ENCODE data around the gene LAMTOR4.

Gene LAMTOR4

DNA sequence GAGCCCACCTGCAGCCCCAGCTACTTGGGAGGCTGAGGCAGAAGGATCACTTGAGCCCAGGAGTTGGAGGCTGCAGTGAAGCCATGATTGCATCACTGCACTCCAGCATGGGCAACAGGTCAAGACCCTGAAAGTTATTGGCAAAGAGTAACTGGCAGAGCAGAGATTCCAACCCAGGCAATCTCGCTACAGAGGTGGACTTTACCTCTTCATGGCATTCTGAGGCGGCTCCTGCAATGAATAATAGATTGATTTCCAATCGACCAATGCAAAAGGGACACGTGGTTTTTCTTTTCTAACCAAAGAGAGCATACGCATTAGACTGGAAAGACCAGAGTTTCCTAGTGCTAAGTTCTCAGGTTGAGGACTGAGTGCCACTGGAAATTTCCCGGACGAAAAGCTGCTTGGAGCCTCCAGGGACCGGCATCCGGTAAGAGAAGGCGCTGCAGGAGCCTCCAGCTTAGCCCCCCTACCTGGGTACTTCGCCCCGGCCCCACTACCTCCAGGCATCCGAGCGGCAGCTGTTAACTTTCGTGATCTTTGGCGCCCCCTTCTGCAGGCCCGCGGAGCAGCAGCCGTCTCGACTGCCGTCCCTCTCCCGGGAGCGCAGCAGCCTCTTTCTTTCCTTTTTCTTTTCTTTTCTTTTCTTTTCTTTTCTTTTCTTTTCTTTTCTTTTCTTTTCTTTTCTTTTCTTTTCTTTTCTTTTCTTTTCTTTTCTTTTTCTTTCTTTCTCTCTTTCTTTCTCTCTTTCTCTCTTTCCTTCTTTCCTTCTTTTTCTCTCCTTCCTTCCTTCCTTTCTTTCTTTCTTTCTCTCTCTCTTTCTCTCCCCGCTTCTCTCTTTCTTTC, 17.9 kb upstream of the LAMTOR4 start:
- Histone ChIP-seq H3K4me3 (ENCODE audit: low read length) (peak overlapping the region; percentile 68), H3K9ac (ENCODE audit: low read length) (peak overlapping the region; percentile 43), H3K36me3 (replicated peaks; ENCODE audit: low read depth, low read length) (no peaks in the 10 kb centered on the region)

GRCh38 chr7:100132126-100132525, 16.6 kb upstream of the LAMTOR4 start:
- H3K4me2 ChIP-seq (ENCODE audit: low read length), result no peak overlapping the region
- peaks cover 4% of the 10 kb centered on the region; the same call in 1 of the 2 replicates for H3K79me2 ChIP-seq (ENCODE audit: low read length)

More for the DNA sequence above, 17.9 kb upstream of the LAMTOR4 start:
- H2AFZ ChIP-seq (ENCODE audit: low read depth, low read length), result peak overlapping the region; percentile 87; the same call in 1 of the 2 replicates
- no peaks in the 10 kb centered on the region for H3K9me3 ChIP-seq (ENCODE audit: insufficient read depth, low read length)
- no peaks in the 10 kb centered on the region for H3K27me3 ChIP-seq (ENCODE audit: low read depth, low read length)
- H3K4me1 ChIP-seq (ENCODE audit: low read length), result peaks cover 13% of the 10 kb centered on the region
- no peak overlapping the region for H3K27ac ChIP-seq (ENCODE audit: low read length)
- H3K4me2 ChIP-seq (ENCODE audit: low read length), result peak overlapping the region; percentile 84
- H4K20me1 ChIP-seq (ENCODE audit: insufficient read depth, low read length), result no peaks in the 10 kb centered on the region
- peaks cover 12% of the 10 kb centered on the region for H3K79me2 ChIP-seq (ENCODE audit: low read length)
- TF ChIP-seq, protein P1, sequence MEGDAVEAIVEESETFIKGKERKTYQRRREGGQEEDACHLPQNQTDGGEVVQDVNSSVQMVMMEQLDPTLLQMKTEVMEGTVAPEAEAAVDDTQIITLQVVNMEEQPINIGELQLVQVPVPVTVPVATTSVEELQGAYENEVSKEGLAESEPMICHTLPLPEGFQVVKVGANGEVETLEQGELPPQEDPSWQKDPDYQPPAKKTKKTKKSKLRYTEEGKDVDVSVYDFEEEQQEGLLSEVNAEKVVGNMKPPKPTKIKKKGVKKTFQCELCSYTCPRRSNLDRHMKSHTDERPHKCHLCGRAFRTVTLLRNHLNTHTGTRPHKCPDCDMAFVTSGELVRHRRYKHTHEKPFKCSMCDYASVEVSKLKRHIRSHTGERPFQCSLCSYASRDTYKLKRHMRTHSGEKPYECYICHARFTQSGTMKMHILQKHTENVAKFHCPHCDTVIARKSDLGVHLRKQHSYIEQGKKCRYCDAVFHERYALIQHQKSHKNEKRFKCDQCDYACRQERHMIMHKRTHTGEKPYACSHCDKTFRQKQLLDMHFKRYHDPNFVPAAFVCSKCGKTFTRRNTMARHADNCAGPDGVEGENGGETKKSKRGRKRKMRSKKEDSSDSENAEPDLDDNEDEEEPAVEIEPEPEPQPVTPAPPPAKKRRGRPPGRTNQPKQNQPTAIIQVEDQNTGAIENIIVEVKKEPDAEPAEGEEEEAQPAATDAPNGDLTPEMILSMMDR (IDR thresholded peaks at IDR 0.05; ENCODE audit: low read depth, low read length), result peak; percentile 70
- TF ChIP-seq EZH2phosphoT487 (IDR thresholded peaks at IDR 0.05; ENCODE audit: low read depth), result no peak

GRCh38 chr7:100132697-100133151, 16.0 kb upstream of the LAMTOR4 start:
- H3K4me1 ChIP-seq (ENCODE audit: low read length), result peaks cover 14% of the 10 kb centered on the region
- H3K79me2 ChIP-seq (ENCODE audit: low read length), result peaks cover 4% of the 10 kb centered on the region; the same call in 1 of the 2 replicates
- TF ChIP-seq, protein P1 (IDR thresholded peaks at IDR 0.05; ENCODE audit: low read depth, low read length), result peak; percentile 84
- no peak for TF ChIP-seq EZH2phosphoT487 (IDR thresholded peaks at IDR 0.05; ENCODE audit: low read depth)
- H3K9ac ChIP-seq (ENCODE audit: low read length), result no peak overlapping the region
- H2AFZ ChIP-seq (ENCODE audit: low read depth, low read length), result no peak overlapping the region
- H4K20me1 ChIP-seq (ENCODE audit: insufficient read depth, low read length), result no peaks in the 10 kb centered on the region
- H3K4me2 ChIP-seq (ENCODE audit: low read length), result no peak overlapping the region
- H3K27ac ChIP-seq (ENCODE audit: low read length), result no peak overlapping the region
- no peak overlapping the region for H3K4me3 ChIP-seq (ENCODE audit: low read length)
- H3K27me3 ChIP-seq (ENCODE audit: low read depth, low read length), result no peaks in the 10 kb centered on the region
- no peaks in the 10 kb centered on the region for H3K9me3 ChIP-seq (ENCODE audit: insufficient read depth, low read length)
- H3K36me3 ChIP-seq (replicated peaks; ENCODE audit: low read depth, low read length), result no peaks in the 10 kb centered on the region

More at GRCh38 chr7:100132126-100132525, 16.6 kb upstream of the LAMTOR4 start:
- Histone ChIP-seq H3K9me3 (ENCODE audit: insufficient read depth, low read length) (no peaks in the 10 kb centered on the region), H3K27me3 (ENCODE audit: low read depth, low read length) (no peaks in the 10 kb centered on the region), H3K4me1 (ENCODE audit: low read length) (peaks cover 13% of the 10 kb centered on the region), H3K9ac (ENCODE audit: low read length) (no peak overlapping the region), H3K27ac (ENCODE audit: low read length) (no peak overlapping the region), H3K36me3 (replicated peaks; ENCODE audit: low read depth, low read length) (no peaks in the 10 kb centered on the region), H4K20me1 (ENCODE audit: insufficient read depth, low read length) (no peaks in the 10 kb centered on the region), H3K4me3 (ENCODE audit: low read length) (no peak overlapping the region), H2AFZ (ENCODE audit: low read depth, low read length) (no peak overlapping the region)
- TF ChIP-seq, protein P1 (IDR thresholded peaks at IDR 0.05; ENCODE audit: low read depth, low read length), result no peak
- TF ChIP-seq EZH2phosphoT487 (IDR thresholded peaks at IDR 0.05; ENCODE audit: low read depth), result no peak

Data from OCI-LY3 (cell line).